ENCODE results near the gene GNG2. TPM values are rescaled to one million over a fixed set of nuclear protein-coding genes. Genes with fewer than 3 reads are reported as not detected.
A peak's percentile ranks its signal among the peaks of the same experiment; 100 is the strongest.

Gene GNG2
- total RNA-seq, 1 donor from 2014 or later: 20.9 TPM

- DNase-seq (ENCODE audit: low spot score): peak; percentile 90
These were observed 5.2 kb upstream of the GNG2 start for GRCh38 chr14:51855234-51855633.

- DNase-seq (ENCODE audit: low spot score): no peak
These were observed 3.6 kb upstream of the GNG2 start for GRCh38 chr14:51856792-51857296.

- no peak for DNase-seq (ENCODE audit: low spot score)
These were observed 1.3 kb upstream of the GNG2 start for GRCh38 chr14:51859131-51859530.

GRCh38 chr14:51860825-51861499, 550 bp downstream of the GNG2 start:
- peak; percentile 46 for DNase-seq (ENCODE audit: low spot score)

GRCh38 chr14:51862176-51862796, 1.9 kb downstream of the GNG2 start:
- no peak for DNase-seq (ENCODE audit: low spot score)

- no peak for DNase-seq (ENCODE audit: low spot score)
These were observed 2.4 kb downstream of the GNG2 start for GRCh38 chr14:51862860-51863259.

GRCh38 chr14:51865953-51866747, 5.7 kb downstream of the GNG2 start:
- DNase-seq (ENCODE audit: low spot score): no peak

- no peak for DNase-seq (ENCODE audit: low spot score)
These were observed 7.3 kb downstream of the GNG2 start for GRCh38 chr14:51867741-51868140.

- DNase-seq (ENCODE audit: low spot score): no peak
These were observed 8.0 kb downstream of the GNG2 start for GRCh38 chr14:51868405-51868804.

- no peak for DNase-seq (ENCODE audit: low spot score)
These were observed 9.1 kb downstream of the GNG2 start for GRCh38 chr14:51869411-51870100.

GRCh38 chr14:51870606-51871005, 10.2 kb downstream of the GNG2 start:
- DNase-seq (ENCODE audit: low spot score): no peak

- no peak for DNase-seq (ENCODE audit: low spot score)
These were observed 11.4 kb downstream of the GNG2 start for GRCh38 chr14:51871846-51872245.

- no peak for DNase-seq (ENCODE audit: low spot score)
These were observed 12.0 kb downstream of the GNG2 start for GRCh38 chr14:51872396-51872795.

- peak; percentile 77 for DNase-seq (ENCODE audit: low spot score)
These were observed 12.9 kb downstream of the GNG2 start for GRCh38 chr14:51873221-51873893.

GRCh38 chr14:51877810-51878209, 17.4 kb downstream of the GNG2 start:
- no peak for DNase-seq (ENCODE audit: low spot score)

- no peak for DNase-seq (ENCODE audit: low spot score)
These were observed 18.8 kb downstream of the GNG2 start for GRCh38 chr14:51879170-51879569.

- DNase-seq (ENCODE audit: low spot score): no peak
These were observed 20.6 kb downstream of the GNG2 start for GRCh38 chr14:51880835-51881580.

- no peak for DNase-seq (ENCODE audit: low spot score)
These were observed 21.2 kb downstream of the GNG2 start for GRCh38 chr14:51881636-51882035.

- no peak for DNase-seq (ENCODE audit: low spot score)
These were observed 22.8 kb downstream of the GNG2 start for GRCh38 chr14:51883232-51883631.

- peak; percentile 32 for DNase-seq (ENCODE audit: low spot score)
These were observed 23.9 kb downstream of the GNG2 start for GRCh38 chr14:51884086-51884927.

All from umbilical cord (tissue), 2 donors.